CD4-positive, alpha-beta T cell (primary cell): ENCODE measurements around the gene BCL11B. TPM values are rescaled to one million over a fixed set of nuclear protein-coding genes. Genes with fewer than 3 reads are reported as not detected.

Source experiments
- total RNA-seq, 174 experiments: library from RNA in 2 of 174; stranded (reverse) in 2 of 174; gene quantifications; one replicate each; pipeline ENCODE4 v1.2.3 and lab custom pipeline; 2021 to 2026

Gene BCL11B
- total RNA-seq, 2 experiments from 2014 or later, result 244 to 254 TPM

Other genes with a start within 250 kb of the BCL11B start
- gene SETD3, start 208.7 kb upstream of the BCL11B start, total RNA-seq, result 10 to 100 TPM; 46.1 to 51.4 TPM
- 100 to 1,000 TPM; 140 to 151 TPM for gene CCNK, start 209.2 kb upstream of the BCL11B start, total RNA-seq